NCI-H2171 treated with DMSO at 0.1 percent for 48 hours (cell line): Measurements from ENCODE around the gene SLC39A1.

Experiments
- DNase-seq: peaks from one replicate; lab custom pipeline; 2025; lab: John Stamatoyannopoulos, UW

The SLC39A1 gene

GRCh38 chr1:153976819-153977249 lies 13.5 kb upstream of the SLC39A1 start:
- DNase-seq = no peak

- no peak for DNase-seq
These were observed 10.2 kb upstream of the SLC39A1 start for GRCh38 chr1:153973525-153973924.

- DNase-seq = no peak
These were observed 9.7 kb upstream of the SLC39A1 start for GRCh38 chr1:153973071-153973470.

GRCh38 chr1:153970346-153970745 lies 7.0 kb upstream of the SLC39A1 start:
- no peak for DNase-seq

- DNase-seq = no peak
These were observed 5.6 kb upstream of the SLC39A1 start for GRCh38 chr1:153968972-153969371.

DNA sequence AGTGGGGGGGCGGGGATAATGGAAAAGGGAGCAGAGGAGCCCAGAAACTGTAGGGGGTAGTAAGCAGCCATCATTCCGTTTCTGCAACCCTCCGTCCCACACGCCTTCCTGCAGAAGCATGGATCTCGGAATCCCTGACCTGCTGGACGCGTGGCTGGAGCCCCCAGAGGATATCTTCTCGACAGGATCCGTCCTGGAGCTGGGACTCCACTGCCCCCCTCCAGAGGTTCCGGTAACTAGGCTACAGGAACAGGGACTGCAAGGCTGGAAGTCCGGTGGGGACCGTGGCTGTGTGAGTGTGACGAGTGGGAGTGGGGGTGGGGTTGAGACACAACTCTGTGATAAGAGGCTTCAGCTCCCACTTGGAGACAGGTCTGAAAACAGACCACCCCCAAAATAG lies 5.1 kb upstream of the SLC39A1 start:
- no peak for DNase-seq

- no peak for DNase-seq
These were observed 4.6 kb upstream of the SLC39A1 start for GRCh38 chr1:153968000-153968363.

DNA sequence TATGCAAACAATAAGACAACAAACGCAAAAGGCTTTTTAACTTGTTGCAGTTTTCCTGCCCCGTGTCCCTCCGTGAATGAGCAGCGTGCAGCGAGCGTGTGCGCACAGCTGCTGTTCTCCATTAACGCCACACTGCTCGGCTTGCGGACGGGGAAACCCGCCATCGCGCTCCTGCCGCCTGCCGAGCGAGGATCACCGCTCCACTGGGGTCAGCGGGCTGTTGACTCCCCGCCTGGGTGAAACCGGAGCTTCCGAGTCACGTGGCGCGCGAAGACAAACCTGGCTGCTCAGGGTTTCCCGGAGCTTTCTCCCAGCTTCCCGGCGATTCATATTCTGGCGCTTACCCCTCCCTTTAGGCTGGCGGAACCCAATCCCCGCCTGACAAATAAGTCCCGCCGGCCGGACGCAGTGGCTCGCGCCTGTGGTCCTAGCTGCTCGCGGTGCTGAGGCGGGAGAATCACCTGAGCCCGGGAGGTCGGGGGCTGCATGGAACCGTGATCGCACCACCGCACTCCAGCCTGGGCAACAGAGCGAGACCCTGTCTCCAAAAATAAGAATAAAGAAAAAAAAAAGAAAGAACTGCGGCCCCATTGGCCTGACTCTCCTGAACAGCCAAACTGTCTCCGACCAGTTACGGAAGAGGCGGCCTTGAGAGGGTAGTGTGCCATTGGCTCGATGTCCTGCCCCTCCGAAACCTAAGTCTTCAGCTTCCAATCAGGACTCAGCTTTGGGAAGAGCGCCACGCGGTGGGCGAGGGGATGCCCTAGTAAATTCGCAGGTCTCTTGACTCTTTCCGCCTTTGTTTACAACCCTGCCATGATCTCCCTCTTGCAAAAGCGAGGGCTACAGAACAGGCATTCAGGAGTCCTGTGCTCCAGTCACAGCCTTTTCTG lies 4.0 kb upstream of the SLC39A1 start, which contains the start of gene CREB3L4:
Gene CREB3L4 (plus strand): TSS at position 796 of the 893 bp plus-strand sequence. CDS start 624 bp downstream, outside the sequence.
- peak; percentile 93 for DNase-seq

- no peak for DNase-seq
These were observed 554 bp upstream of the SLC39A1 start for GRCh38 chr1:153963850-153964331.

GRCh38 chr1:153962088-153963029 lies 978 bp downstream of the SLC39A1 start:
- DNase-seq = no peak

GRCh38 chr1:153961421-153961820 lies 1.9 kb downstream of the SLC39A1 start:
- no peak for DNase-seq

GRCh38 chr1:153960206-153960605 lies 3.1 kb downstream of the SLC39A1 start:
- DNase-seq = no peak

DNA sequence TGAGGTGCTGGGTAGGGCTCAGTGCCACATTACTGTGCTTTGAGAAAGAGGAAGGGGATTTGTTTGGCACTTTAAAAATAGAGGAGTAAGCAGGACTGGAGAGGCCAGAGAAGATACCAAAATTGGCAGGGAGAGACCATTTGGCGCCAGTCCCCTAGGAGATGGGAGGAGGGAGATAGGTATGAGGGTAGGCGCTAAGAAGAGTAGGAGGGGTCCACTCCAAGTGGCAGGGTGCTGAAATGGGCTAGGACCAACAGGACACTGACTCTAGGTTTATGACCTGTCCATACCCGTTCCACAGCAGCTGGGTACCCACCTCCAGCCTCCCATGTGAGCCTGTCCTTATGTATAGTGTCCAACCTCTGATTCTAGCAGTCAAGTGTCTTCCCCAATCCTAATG lies 3.9 kb downstream of the SLC39A1 start:
- no peak for DNase-seq

DNA sequence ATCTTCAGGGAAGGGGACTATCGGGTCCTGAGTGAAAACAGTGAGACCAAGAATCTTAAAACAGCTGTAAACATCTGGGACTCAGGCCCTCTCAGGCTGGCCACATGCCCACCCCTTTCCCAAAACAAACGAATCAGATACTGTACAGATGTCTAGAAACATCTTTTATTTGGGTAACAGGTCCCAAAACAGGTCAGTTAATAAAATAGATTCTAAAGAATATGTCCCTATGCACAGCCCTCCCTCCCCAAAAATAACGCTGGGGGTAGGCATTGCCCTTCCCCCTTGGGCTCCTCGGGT lies 4.4 kb downstream of the SLC39A1 start:
- DNase-seq = no peak

- peak; percentile 100 for DNase-seq
These were observed 5.0 kb downstream of the SLC39A1 start, which contains the start of gene CRTC2 for GRCh38 chr1:153958111-153958960. Gene CRTC2, minus strand, starts transcription at chr1:153958612. Its CDS starts 115 bp downstream, at chr1:153958497.

- peak; percentile 42 for DNase-seq
These were observed 5.6 kb downstream of the SLC39A1 start for GRCh38 chr1:153957744-153958110.

DNA sequence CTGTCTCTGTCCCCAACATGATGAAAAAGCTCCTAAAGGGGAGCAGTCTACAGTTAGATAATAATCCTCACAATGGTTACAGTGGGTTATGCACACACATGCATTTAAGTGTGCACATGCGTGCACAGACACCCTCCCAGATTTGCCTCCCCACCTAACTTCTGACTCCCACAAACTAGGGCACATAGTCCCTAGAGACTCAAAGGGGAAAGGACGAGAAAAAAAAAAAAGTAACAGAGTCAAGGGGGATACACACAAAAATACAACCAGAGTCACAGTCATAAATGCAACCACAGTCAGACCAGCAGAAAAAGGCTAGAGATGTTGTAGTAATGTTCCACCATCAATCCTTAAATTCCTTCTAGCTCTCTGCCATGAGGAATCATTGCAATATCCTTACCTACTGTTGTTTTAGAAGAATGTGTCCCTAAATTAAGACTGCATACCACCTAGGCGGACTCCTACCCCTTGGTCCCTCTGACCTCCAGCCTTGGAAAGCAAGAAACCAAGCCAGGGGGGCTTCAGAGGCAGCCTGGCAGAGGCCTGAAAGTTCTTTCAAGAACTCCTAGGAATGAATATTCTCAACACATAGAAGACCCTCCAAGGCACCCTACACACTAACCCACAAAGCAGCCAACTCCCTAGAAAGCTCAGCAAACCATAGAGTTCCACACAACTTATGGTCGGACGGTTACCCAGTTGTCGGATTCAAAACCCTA lies 6.2 kb downstream of the SLC39A1 start:
- DNase-seq = no peak

- no peak for DNase-seq
These were observed 8.5 kb downstream of the SLC39A1 start for GRCh38 chr1:153954826-153955225.

DNA sequence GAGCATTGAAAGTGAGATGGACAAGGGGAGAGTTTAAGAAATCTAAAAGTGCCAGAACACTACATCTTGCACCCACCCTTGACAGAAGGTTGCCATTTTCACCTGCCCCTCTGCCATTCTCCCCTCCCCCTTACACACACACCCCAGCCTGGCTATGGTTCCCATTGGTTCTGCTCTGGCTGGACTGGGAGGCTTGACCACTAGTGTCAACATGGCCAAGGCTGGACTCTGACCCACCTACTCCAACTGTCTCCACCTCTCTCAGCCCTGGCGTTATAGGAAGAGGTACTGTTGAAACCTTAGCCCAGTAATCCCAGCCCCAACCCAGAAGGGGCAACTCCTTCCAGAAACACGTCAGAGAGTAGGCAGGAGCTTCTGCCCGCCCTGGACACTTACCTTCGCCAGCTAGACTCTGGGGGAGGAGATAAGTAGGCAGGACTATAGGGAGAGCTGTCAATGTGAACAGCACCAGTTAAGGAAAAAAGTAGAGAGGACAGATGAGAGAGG lies 9.4 kb downstream of the SLC39A1 start:
- no peak for DNase-seq

DNA sequence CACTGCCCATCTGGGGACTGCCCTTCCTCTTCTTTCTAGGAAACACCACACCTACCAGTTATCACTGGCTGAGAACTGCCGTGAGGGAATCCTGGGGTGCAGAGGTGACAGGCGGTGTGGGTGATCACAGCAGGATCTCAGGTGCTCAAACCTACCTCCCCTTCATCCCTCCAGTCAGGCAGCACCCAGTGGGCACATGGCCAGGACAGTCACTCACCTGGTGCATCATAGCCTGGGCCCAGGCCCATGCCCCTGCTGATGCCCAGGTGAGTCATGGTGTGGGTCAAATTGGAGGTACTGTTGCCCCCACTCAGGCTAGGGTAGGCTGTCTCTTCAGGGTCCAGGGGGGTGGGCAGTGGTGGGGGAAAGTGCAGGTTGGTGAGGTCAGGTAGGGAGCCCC lies 11.5 kb downstream of the SLC39A1 start:
- DNase-seq = no peak

DNA sequence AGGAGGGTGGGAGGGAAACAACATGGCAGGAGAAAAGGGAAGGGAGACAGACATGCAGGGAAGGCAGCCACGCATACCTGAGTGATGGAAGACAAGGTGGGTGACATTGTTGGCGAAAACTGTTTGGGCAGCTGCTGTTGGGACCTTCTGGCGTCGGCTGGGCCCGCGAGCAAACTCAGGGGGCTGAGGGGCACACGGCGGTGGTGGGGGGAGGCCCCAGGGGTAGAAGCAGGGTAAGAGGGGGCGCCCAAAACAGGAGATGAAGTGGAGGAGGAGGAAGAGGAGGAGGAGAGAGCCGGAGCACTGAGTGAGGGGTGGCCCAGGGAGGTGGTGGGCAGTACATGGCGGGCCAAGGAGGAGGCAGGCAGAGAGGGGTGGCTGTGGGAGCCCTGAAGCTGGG lies 12.2 kb downstream of the SLC39A1 start:
- no peak for DNase-seq
